Measurements from ENCODE around the gene MRC1.

DNA sequence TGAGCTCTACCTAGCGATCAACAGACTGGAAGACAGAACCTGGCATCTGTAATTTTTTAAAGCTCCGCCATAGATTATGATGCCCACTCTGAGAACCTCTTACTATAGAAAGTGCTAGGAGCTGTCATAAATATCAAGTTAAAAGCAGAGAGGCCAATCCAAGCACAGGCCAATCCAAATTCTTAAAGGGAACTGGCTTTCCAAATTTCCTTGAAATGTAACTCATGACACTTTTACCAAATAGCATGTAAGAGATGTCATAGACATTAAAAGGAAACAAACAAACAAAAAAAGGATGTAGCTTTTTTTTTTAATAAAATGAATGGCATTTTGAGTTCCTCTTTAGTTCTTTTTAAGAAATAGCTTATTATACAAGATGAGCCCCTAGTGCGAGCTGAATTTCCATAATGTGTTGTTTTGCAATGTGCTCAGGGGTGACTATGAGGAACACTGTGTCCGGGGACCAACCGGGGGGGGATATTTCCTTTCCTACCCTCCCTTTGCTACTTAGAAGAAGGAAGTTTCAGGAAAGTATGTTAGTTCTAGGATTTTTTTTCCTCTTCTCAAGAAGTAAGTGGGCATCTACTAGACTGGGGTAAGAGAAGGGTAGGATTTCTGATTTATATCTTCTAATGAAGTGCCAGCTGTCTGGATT, 23.7 kb upstream of the MRC1 start:
- TF ChIP-seq, protein P1, sequence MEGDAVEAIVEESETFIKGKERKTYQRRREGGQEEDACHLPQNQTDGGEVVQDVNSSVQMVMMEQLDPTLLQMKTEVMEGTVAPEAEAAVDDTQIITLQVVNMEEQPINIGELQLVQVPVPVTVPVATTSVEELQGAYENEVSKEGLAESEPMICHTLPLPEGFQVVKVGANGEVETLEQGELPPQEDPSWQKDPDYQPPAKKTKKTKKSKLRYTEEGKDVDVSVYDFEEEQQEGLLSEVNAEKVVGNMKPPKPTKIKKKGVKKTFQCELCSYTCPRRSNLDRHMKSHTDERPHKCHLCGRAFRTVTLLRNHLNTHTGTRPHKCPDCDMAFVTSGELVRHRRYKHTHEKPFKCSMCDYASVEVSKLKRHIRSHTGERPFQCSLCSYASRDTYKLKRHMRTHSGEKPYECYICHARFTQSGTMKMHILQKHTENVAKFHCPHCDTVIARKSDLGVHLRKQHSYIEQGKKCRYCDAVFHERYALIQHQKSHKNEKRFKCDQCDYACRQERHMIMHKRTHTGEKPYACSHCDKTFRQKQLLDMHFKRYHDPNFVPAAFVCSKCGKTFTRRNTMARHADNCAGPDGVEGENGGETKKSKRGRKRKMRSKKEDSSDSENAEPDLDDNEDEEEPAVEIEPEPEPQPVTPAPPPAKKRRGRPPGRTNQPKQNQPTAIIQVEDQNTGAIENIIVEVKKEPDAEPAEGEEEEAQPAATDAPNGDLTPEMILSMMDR (IDR thresholded peaks at IDR 0.05) = no peak
- TF ChIP-seq POLR2A (IDR thresholded peaks at IDR 0.05) = no peak

Data from testis (tissue), 2 donors.